Adipocyte (in vitro differentiated cells): ENCODE results near the gene SLC17A7.
"Not testable (repeated sequence)": the region's sequence is repeated elsewhere in the genome, so short reads cannot be mapped to it uniquely, and the experiment has no call there.

ENCODE experiments used
- DNase-seq: peaks from one replicate; pipeline ENCODE4 v3.0.0-alpha.2; 2015; ENCODE audit warnings: low read depth
- H3K27me3 ChIP-seq: replicated peaks from 2 replicates; pipeline ENCODE4 v1.7.0; 2013; ENCODE audit warnings: mild to moderate bottlenecking, low read length, moderate library complexity; ENCODE audit not compliant: control insufficient read depth, insufficient read depth
- H3K36me3 ChIP-seq: 2 replicates; pipeline ENCODE4 v1.7.0; 2013; ENCODE audit warnings: low read length, mild to moderate bottlenecking, moderate library complexity; ENCODE audit not compliant: control insufficient read depth, insufficient read depth, severe bottlenecking
- H3K4me1 ChIP-seq: 2 replicates; pipeline ENCODE4 v1.7.0; 2013; ENCODE audit warnings: mild to moderate bottlenecking, low read length, moderate library complexity; ENCODE audit not compliant: control insufficient read depth, insufficient read depth
- H3K4me3 ChIP-seq: 2 replicates; pipeline ENCODE4 v1.7.0; 2013; ENCODE audit warnings: mild to moderate bottlenecking, low read length, moderate library complexity
- H3K9ac ChIP-seq: 2 replicates; pipeline ENCODE4 v1.7.0; 2013; ENCODE audit warnings: mild to moderate bottlenecking, low read length, moderate library complexity
- H3K9me3 ChIP-seq: 2 replicates; pipeline ENCODE4 v1.7.0; 2013; ENCODE audit warnings: mild to moderate bottlenecking, low read length, moderate library complexity; ENCODE audit not compliant: control insufficient read depth

SLC17A7 gene

GRCh38 chr19:49468199-49468598 lies 26.9 kb upstream of the SLC17A7 start:
- H3K4me1 ChIP-seq, result peaks cover 19% of the 10 kb centered on the region
- H3K4me3 ChIP-seq, result no peak overlapping the region
- peaks cover 24% of the 10 kb centered on the region for H3K36me3 ChIP-seq
- no peak for DNase-seq
- no peaks in the 10 kb centered on the region for H3K27me3 ChIP-seq
- H3K9me3 ChIP-seq, result no peaks in the 10 kb centered on the region
- H3K9ac ChIP-seq, result no peak overlapping the region

GRCh38 chr19:49465371-49465770 lies 24.0 kb upstream of the SLC17A7 start:
- Histone ChIP-seq H3K9ac (no peak overlapping the region), H3K27me3 (no peaks in the 10 kb centered on the region), H3K36me3 (peaks cover 27% of the 10 kb centered on the region), H3K9me3 (no peaks in the 10 kb centered on the region), H3K4me3 (no peak overlapping the region), H3K4me1 (peaks cover 17% of the 10 kb centered on the region)
- DNase-seq, result no peak

GRCh38 chr19:49463960-49464740 lies 22.8 kb upstream of the SLC17A7 start:
- no peak for DNase-seq
- Histone ChIP-seq H3K4me1 (peaks cover 12% of the 10 kb centered on the region), H3K9ac (no peak overlapping the region), H3K9me3 (no peaks in the 10 kb centered on the region), H3K4me3 (no peak overlapping the region), H3K27me3 (no peaks in the 10 kb centered on the region), H3K36me3 (peaks cover 35% of the 10 kb centered on the region)

DNA sequence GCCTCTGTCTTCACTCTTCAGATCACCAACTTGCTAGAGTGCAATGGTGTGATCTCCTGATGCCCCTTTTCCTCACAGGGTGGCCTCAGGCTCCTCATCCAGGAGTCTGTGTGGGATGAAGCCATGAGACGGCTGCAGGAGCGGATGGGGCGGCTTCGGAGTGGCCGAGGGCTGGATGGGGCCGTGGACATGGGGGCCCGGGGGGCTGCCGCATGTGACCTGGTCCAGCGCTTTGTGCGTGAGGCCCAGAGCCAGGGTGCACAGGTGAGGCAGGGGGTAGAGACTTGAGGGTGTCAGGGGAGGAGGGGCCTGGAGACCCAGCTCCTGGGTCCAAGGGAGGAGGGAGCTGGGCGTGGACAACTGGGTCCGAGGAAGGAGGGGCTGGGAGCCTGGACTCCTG lies 21.2 kb upstream of the SLC17A7 start:
- peaks cover 21% of the 10 kb centered on the region for H3K4me1 ChIP-seq
- no peaks in the 10 kb centered on the region for H3K9me3 ChIP-seq
- H3K9ac ChIP-seq, result no peak overlapping the region
- H3K36me3 ChIP-seq, result peaks cover 35% of the 10 kb centered on the region
- DNase-seq, result no peak
- no peak overlapping the region for H3K4me3 ChIP-seq
- no peaks in the 10 kb centered on the region for H3K27me3 ChIP-seq

DNA sequence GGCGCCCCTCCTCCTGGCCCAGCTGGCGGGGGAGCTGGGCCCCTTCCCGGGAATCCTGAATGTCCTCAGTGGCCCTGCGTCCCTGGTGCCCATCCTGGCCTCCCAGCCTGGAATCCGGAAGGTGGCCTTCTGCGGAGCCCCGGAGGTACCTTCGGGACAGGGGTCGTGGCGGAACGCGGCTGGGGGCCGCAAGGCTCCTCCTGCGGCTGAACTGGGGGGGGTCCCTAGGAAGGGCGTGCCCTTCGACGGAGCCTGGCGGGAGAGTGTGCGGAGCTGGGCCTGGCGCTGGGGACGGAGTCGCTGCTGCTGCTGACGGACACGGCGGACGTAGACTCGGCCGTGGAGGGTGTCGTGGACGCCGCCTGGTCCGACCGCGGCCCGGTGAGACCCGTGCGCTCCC lies 20.3 kb upstream of the SLC17A7 start:
- Histone ChIP-seq H3K9ac (no peak overlapping the region), H3K4me1 (peaks cover 25% of the 10 kb centered on the region), H3K36me3 (peaks cover 29% of the 10 kb centered on the region), H3K9me3 (no peaks in the 10 kb centered on the region), H3K4me3 (no peak overlapping the region), H3K27me3 (no peaks in the 10 kb centered on the region)
- DNase-seq, result no peak

GRCh38 chr19:49461130-49461529 lies 19.8 kb upstream of the SLC17A7 start:
- Histone ChIP-seq H3K4me1 (peaks cover 31% of the 10 kb centered on the region), H3K36me3 (peaks cover 25% of the 10 kb centered on the region)
- H3K4me3 ChIP-seq, H3K9ac ChIP-seq, H3K9me3 ChIP-seq, H3K27me3 ChIP-seq, DNase-seq: not testable (repeated sequence)

GRCh38 chr19:49459388-49459787 lies 18.1 kb upstream of the SLC17A7 start:
- H3K36me3 ChIP-seq, result peaks cover 11% of the 10 kb centered on the region
- H3K9me3 ChIP-seq, result no peaks in the 10 kb centered on the region
- H3K9ac ChIP-seq, result peak overlapping the region; percentile 82
- no peaks in the 10 kb centered on the region for H3K27me3 ChIP-seq
- H3K4me1 ChIP-seq, result peaks cover 44% of the 10 kb centered on the region
- DNase-seq, result no peak
- no peak overlapping the region for H3K4me3 ChIP-seq

DNA sequence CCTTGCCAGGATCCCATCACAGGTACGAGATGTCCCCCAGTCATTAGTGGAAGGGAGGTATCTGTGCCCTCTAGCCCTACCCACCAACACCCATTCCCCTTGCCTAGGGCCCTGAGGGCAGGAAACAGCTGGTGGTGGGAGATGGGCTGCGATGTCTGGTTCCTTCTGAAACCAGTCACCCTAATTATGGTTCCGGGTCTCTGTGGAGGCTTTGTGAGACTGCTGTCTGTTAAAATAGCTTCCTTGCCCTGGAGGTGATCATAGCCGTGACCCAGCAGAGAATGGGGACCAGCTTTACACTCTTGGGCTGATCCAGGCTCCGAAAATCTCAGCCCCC lies 17.2 kb upstream of the SLC17A7 start:
- Histone ChIP-seq H3K4me1 (peaks cover 51% of the 10 kb centered on the region), H3K9me3 (no peaks in the 10 kb centered on the region), H3K36me3 (peaks cover 10% of the 10 kb centered on the region), H3K4me3 (no peak overlapping the region), H3K27me3 (no peaks in the 10 kb centered on the region), H3K9ac (peak overlapping the region; percentile 82)
- DNase-seq, result no peak

- H3K4me3 ChIP-seq, result peak overlapping the region; percentile 21
- H3K36me3 ChIP-seq, result peaks cover 10% of the 10 kb centered on the region
- DNase-seq, result peak; percentile 58
- H3K4me1 ChIP-seq, result peaks cover 51% of the 10 kb centered on the region
- peak overlapping the region; percentile 82 for H3K9ac ChIP-seq
- H3K9me3 ChIP-seq, result no peaks in the 10 kb centered on the region
- no peaks in the 10 kb centered on the region for H3K27me3 ChIP-seq
These were observed 15.0 kb upstream of the SLC17A7 start for GRCh38 chr19:49456326-49456725.

DNA sequence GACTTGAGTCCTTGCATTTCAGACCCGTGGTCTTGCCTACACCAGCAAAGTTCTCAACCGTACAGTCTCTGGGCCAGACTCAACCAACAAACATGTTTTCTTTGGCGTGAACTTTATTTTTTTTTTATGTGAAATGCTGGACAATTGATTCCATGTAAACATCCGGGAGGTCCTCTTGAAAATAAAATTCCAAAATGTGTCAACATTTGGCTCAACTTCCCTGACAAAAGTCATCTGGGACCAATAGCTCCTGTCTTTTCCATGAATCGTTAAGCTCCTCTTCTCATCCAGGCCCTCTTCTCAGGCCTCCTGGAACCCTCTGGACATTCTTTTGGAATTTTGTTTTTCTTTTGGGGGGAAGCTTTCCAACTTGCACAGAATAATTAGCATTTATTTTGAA lies 14.4 kb upstream of the SLC17A7 start:
- peaks cover 52% of the 10 kb centered on the region for H3K4me1 ChIP-seq
- peak; percentile 79 for DNase-seq
- no peak overlapping the region for H3K4me3 ChIP-seq
- H3K36me3 ChIP-seq, result peaks cover 10% of the 10 kb centered on the region
- H3K27me3 ChIP-seq, result no peaks in the 10 kb centered on the region
- peak overlapping the region; percentile 82 for H3K9ac ChIP-seq
- no peaks in the 10 kb centered on the region for H3K9me3 ChIP-seq

GRCh38 chr19:49453757-49454240 lies 12.5 kb upstream of the SLC17A7 start:
- H3K9ac ChIP-seq, result peak overlapping the region; percentile 99
- DNase-seq, result no peak
- peak overlapping the region; percentile 96 for H3K4me3 ChIP-seq
- H3K27me3 ChIP-seq, result no peaks in the 10 kb centered on the region
- H3K4me1 ChIP-seq, result peaks cover 50% of the 10 kb centered on the region
- H3K36me3 ChIP-seq, result peaks cover 2% of the 10 kb centered on the region
- no peaks in the 10 kb centered on the region for H3K9me3 ChIP-seq
